ENCODE data around the gene TRIM10.

TRIM10 gene

GRCh38 chr6:30157581-30157980 lies 3.4 kb downstream of the TRIM10 start:
- H3K36me3 ChIP-seq: no peaks in the 10 kb centered on the region
- H3K4me1 ChIP-seq: no peaks in the 10 kb centered on the region
- DNase-seq: no peak
- peaks cover 24% of the 10 kb centered on the region for H3K27me3 ChIP-seq
- H3K4me3 ChIP-seq (ENCODE audit: low read depth, low read length): no peak overlapping the region
- TF ChIP-seq CTCF (IDR thresholded peaks at IDR 0.05; ENCODE audit: low read depth, low read length): no peak
- H3K9me3 ChIP-seq: no peaks in the 10 kb centered on the region

GRCh38 chr6:30156774-30157173 lies 4.2 kb downstream of the TRIM10 start:
- TF ChIP-seq CTCF (IDR thresholded peaks at IDR 0.05; ENCODE audit: low read depth, low read length): no peak
- H3K9me3 ChIP-seq: no peaks in the 10 kb centered on the region
- DNase-seq: no peak
- H3K4me1 ChIP-seq: no peaks in the 10 kb centered on the region
- peaks cover 24% of the 10 kb centered on the region for H3K27me3 ChIP-seq
- H3K36me3 ChIP-seq: no peaks in the 10 kb centered on the region
- H3K4me3 ChIP-seq (ENCODE audit: low read depth, low read length): no peak overlapping the region

- Histone ChIP-seq H3K9me3 (no peaks in the 10 kb centered on the region), H3K4me1 (no peaks in the 10 kb centered on the region), H3K36me3 (no peaks in the 10 kb centered on the region), H3K4me3 (ENCODE audit: low read depth, low read length) (no peak overlapping the region), H3K27me3 (peaks cover 24% of the 10 kb centered on the region)
- TF ChIP-seq CTCF (IDR thresholded peaks at IDR 0.05; ENCODE audit: low read depth, low read length): no peak
- peak; percentile 34 for DNase-seq
Measured at GRCh38 chr6:30156262-30156599, 4.8 kb downstream of the TRIM10 start.

- peaks cover 28% of the 10 kb centered on the region for H3K27me3 ChIP-seq
- no peak overlapping the region for H3K4me3 ChIP-seq (ENCODE audit: low read depth, low read length)
- H3K36me3 ChIP-seq: no peaks in the 10 kb centered on the region
- no peak for TF ChIP-seq CTCF (IDR thresholded peaks at IDR 0.05; ENCODE audit: low read depth, low read length)
- DNase-seq: no peak
- H3K4me1 ChIP-seq: no peaks in the 10 kb centered on the region
- no peaks in the 10 kb centered on the region for H3K9me3 ChIP-seq
Measured at GRCh38 chr6:30155520-30156261, 5.3 kb downstream of the TRIM10 start.

GRCh38 chr6:30154709-30155519 lies 6.1 kb downstream of the TRIM10 start:
- no peak for DNase-seq
- Histone ChIP-seq H3K4me1 (no peaks in the 10 kb centered on the region), H3K27me3 (peaks cover 28% of the 10 kb centered on the region), H3K9me3 (no peaks in the 10 kb centered on the region), H3K4me3 (ENCODE audit: low read depth, low read length) (no peak overlapping the region), H3K36me3 (no peaks in the 10 kb centered on the region)
- no peak for TF ChIP-seq CTCF (IDR thresholded peaks at IDR 0.05; ENCODE audit: low read depth, low read length)

GRCh38 chr6:30154061-30154460 lies 7.0 kb downstream of the TRIM10 start:
- no peak for DNase-seq
- no peaks in the 10 kb centered on the region for H3K4me1 ChIP-seq
- H3K9me3 ChIP-seq: no peaks in the 10 kb centered on the region
- H3K36me3 ChIP-seq: no peaks in the 10 kb centered on the region
- no peak overlapping the region for H3K4me3 ChIP-seq (ENCODE audit: low read depth, low read length)
- no peak for TF ChIP-seq CTCF (IDR thresholded peaks at IDR 0.05; ENCODE audit: low read depth, low read length)
- H3K27me3 ChIP-seq: peaks cover 26% of the 10 kb centered on the region

All from BE2C (cell line).